ENCODE measurements around the gene ANO1. TPM values are rescaled to one million over a fixed set of nuclear protein-coding genes. Genes with fewer than 3 reads are reported as not detected.

The ANO1 gene
- total RNA-seq, 1 donor from 2014 or later, result 9.1 TPM

DNA sequence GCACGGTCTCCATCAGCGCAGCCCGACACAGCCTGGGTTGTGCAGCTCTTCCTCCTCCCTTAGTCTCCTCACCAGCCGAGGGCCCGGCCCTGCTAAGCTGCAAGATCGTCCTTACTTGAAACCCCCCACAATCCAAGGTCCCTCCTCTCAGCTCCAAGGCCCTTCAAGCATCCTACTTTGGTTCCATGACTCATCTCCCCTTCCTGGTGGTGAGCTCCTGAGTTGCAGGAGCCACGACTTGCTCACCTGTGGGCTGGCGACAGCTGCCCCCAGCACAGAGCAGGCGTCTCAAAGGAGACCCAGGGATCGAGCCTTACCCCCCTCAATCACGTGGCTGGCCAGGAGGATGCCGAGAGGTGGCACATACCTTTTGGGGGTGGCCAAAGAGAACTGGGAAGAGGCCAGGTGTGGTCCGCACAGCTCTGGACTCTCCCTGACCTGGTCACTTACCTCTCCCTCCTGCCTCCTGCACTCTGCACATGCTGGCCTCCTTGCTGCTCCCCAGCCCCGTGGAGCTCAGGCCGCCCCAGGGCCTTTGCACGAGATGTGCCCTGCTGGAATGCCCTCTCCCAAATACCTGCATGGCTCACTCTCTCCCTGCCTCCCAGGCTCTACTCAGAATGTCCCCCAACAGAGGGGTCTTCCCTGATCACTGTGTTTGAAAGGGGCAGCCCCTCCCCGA lies 89.7 kb downstream of the ANO1 start:
- no peak overlapping the region for H3K4me3 Mint-ChIP-seq (ENCODE audit: low read depth)
- TF ChIP-seq, protein P1, sequence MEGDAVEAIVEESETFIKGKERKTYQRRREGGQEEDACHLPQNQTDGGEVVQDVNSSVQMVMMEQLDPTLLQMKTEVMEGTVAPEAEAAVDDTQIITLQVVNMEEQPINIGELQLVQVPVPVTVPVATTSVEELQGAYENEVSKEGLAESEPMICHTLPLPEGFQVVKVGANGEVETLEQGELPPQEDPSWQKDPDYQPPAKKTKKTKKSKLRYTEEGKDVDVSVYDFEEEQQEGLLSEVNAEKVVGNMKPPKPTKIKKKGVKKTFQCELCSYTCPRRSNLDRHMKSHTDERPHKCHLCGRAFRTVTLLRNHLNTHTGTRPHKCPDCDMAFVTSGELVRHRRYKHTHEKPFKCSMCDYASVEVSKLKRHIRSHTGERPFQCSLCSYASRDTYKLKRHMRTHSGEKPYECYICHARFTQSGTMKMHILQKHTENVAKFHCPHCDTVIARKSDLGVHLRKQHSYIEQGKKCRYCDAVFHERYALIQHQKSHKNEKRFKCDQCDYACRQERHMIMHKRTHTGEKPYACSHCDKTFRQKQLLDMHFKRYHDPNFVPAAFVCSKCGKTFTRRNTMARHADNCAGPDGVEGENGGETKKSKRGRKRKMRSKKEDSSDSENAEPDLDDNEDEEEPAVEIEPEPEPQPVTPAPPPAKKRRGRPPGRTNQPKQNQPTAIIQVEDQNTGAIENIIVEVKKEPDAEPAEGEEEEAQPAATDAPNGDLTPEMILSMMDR (IDR thresholded peaks at IDR 0.05; ENCODE audit: unreplicated experiment), result no peak
- no peaks in the 10 kb centered on the region for H3K9me3 Mint-ChIP-seq (ENCODE audit: low read depth)
- H3K36me3 Mint-ChIP-seq (ENCODE audit: insufficient read depth), result no peaks in the 10 kb centered on the region
- no peak for DNase-seq (ENCODE audit: low spot score, unreplicated experiment)
- no peak overlapping the region for H3K27ac Mint-ChIP-seq
- H3K4me1 Mint-ChIP-seq (ENCODE audit: low read depth), result no peaks in the 10 kb centered on the region
- peaks cover 19% of the 10 kb centered on the region for H3K27me3 Mint-ChIP-seq

DNA sequence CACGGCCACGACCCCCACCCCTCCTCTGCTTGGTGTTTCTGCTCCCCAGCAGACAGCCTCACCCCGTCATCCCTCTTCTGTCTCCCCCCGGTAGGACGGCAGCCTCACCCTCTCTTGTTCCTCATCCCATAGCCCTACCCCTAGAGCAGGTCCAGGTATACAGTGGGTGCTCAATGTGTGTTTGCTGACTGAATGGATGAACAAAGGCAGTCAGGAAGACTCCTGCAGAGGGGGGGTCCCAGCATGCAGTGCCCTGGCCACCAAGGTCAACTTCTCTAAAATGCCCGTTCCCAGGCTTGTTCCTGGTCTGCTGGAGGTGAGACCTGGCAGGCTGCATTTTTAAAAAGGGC lies 90.3 kb downstream of the ANO1 start:
- Mint-ChIP-seq H3K36me3 (ENCODE audit: insufficient read depth) (no peaks in the 10 kb centered on the region), H3K27me3 (peaks cover 15% of the 10 kb centered on the region), H3K27ac (no peak overlapping the region), H3K4me1 (ENCODE audit: low read depth) (no peaks in the 10 kb centered on the region), H3K4me3 (ENCODE audit: low read depth) (no peak overlapping the region), H3K9me3 (ENCODE audit: low read depth) (no peaks in the 10 kb centered on the region)
- DNase-seq (ENCODE audit: low spot score, unreplicated experiment), result no peak
- TF ChIP-seq, protein P1 (IDR thresholded peaks at IDR 0.05; ENCODE audit: unreplicated experiment), result no peak

DNA sequence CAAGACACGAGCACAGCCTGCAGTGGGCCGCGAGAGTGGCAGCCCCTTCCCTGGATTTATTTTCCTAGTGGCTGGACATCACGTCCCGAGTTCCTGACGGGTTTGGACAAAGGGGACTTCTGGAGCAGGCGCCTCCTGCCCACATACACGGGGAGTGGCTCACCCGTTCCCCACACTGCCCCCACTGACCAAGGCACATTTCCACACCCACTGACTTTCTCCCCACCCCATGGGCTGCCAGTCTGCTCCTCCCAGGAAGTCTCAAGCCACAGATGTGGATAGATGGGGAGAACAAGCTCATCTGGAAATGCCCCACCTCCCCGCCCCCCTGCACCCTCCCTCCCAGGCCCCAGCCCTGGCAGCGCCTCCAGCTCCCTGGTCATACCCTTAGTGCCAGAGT lies 91.0 kb downstream of the ANO1 start:
- Mint-ChIP-seq H3K4me3 (ENCODE audit: low read depth) (no peak overlapping the region), H3K27me3 (peaks cover 14% of the 10 kb centered on the region), H3K27ac (no peak overlapping the region), H3K9me3 (ENCODE audit: low read depth) (no peaks in the 10 kb centered on the region), H3K4me1 (ENCODE audit: low read depth) (no peaks in the 10 kb centered on the region), H3K36me3 (ENCODE audit: insufficient read depth) (no peaks in the 10 kb centered on the region)
- no peak for DNase-seq (ENCODE audit: low spot score, unreplicated experiment)
- TF ChIP-seq, protein P1 (IDR thresholded peaks at IDR 0.05; ENCODE audit: unreplicated experiment), result no peak

DNA sequence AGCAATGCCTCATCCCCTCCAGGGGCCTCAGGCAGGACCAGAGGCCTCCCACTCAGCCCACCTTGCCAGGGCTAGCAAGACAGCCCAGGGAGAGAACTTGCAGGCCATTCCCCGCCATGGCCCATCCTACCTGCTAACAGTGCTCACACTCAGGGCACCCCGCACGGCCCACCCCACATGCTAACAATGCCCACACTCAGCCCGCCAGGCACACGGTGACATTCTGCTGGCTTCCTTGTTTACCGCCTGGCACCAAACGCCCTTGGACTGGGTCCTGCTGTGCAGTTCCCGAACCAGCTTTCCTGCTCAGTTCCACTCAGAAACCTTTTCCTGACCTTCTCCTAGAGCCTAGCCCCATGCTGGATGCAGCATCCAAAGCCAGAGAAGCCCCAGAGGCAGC lies 91.5 kb downstream of the ANO1 start:
- H3K27me3 Mint-ChIP-seq, result peaks cover 14% of the 10 kb centered on the region
- no peak for DNase-seq (ENCODE audit: low spot score, unreplicated experiment)
- H3K27ac Mint-ChIP-seq, result no peak overlapping the region
- H3K9me3 Mint-ChIP-seq (ENCODE audit: low read depth), result no peaks in the 10 kb centered on the region
- H3K36me3 Mint-ChIP-seq (ENCODE audit: insufficient read depth), result no peaks in the 10 kb centered on the region
- H3K4me1 Mint-ChIP-seq (ENCODE audit: low read depth), result peaks cover under 1% of the 10 kb centered on the region
- TF ChIP-seq, protein P1 (IDR thresholded peaks at IDR 0.05; ENCODE audit: unreplicated experiment), result no peak
- no peak overlapping the region for H3K4me3 Mint-ChIP-seq (ENCODE audit: low read depth)

DNA sequence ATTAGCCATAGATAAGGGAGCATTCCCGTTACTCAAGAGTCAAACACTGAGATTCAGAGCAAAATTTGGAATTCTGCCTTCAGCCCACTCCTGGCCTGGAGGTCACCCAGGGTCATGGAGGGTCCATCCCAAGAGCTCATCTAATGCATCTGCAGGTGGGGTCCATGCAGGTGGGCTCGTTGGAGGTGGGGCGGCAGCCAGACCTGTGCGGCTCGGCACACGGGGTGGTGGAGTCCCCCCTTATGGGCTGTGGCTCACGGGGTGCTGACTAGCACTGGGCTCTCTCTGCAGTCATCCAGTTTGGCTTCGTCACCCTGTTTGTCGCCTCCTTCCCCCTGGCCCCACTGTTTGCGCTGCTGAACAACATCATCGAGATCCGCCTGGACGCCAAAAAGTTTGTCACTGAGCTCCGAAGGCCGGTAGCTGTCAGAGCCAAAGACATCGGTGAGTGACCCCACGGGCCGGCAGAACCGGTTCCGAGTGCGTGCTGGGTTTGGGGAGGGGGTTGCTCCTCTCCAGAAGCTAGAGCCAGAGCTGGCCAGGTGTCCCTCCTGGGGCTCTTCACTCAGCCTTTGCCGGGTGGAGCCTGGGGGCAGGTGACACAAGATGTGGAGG lies 92.6 kb downstream of the ANO1 start:
- TF ChIP-seq, protein P1 (IDR thresholded peaks at IDR 0.05; ENCODE audit: unreplicated experiment), result no peak
- no peak overlapping the region for H3K27ac Mint-ChIP-seq
- H3K4me3 Mint-ChIP-seq (ENCODE audit: low read depth), result no peak overlapping the region
- H3K4me1 Mint-ChIP-seq (ENCODE audit: low read depth), result peaks cover 5% of the 10 kb centered on the region
- no peak for DNase-seq (ENCODE audit: low spot score, unreplicated experiment)
- H3K36me3 Mint-ChIP-seq (ENCODE audit: insufficient read depth), result no peaks in the 10 kb centered on the region
- H3K9me3 Mint-ChIP-seq (ENCODE audit: low read depth), result no peaks in the 10 kb centered on the region
- peaks cover 14% of the 10 kb centered on the region for H3K27me3 Mint-ChIP-seq

All from progenitor cell of endocrine pancreas (in vitro differentiated cells).